Measurements from ENCODE around the gene SORL1. TPM values are rescaled to one million over a fixed set of nuclear protein-coding genes. Genes with fewer than 3 reads are reported as not detected.

Gene SORL1
- total and polyA plus RNA-seq, 2 of the 8 experiments (the other 6 are each of a cell fraction or from before 2014, with no cell fraction given): 38.1 to 65.5 TPM

DNA sequence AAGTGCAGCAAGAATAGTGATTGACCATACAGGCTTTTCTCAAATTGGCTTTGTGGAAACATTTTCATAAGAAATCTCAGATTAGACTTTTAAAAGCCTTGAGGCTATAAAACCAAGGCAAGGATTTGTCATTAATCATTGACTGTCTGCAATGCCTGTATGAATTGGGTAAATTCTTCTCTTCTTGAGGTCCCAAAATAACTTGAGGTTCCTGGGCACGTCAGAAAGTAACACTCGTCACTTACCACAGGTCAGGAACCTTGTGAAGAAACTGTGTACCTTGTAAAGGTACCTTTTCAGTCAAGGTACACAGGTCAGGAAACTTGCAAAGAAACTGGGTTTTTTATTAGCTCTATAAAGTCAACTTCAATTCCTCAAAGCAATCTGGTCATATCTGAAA lies 43.3 kb upstream of the SORL1 start (continued):
- TF ChIP-seq, protein P1, sequence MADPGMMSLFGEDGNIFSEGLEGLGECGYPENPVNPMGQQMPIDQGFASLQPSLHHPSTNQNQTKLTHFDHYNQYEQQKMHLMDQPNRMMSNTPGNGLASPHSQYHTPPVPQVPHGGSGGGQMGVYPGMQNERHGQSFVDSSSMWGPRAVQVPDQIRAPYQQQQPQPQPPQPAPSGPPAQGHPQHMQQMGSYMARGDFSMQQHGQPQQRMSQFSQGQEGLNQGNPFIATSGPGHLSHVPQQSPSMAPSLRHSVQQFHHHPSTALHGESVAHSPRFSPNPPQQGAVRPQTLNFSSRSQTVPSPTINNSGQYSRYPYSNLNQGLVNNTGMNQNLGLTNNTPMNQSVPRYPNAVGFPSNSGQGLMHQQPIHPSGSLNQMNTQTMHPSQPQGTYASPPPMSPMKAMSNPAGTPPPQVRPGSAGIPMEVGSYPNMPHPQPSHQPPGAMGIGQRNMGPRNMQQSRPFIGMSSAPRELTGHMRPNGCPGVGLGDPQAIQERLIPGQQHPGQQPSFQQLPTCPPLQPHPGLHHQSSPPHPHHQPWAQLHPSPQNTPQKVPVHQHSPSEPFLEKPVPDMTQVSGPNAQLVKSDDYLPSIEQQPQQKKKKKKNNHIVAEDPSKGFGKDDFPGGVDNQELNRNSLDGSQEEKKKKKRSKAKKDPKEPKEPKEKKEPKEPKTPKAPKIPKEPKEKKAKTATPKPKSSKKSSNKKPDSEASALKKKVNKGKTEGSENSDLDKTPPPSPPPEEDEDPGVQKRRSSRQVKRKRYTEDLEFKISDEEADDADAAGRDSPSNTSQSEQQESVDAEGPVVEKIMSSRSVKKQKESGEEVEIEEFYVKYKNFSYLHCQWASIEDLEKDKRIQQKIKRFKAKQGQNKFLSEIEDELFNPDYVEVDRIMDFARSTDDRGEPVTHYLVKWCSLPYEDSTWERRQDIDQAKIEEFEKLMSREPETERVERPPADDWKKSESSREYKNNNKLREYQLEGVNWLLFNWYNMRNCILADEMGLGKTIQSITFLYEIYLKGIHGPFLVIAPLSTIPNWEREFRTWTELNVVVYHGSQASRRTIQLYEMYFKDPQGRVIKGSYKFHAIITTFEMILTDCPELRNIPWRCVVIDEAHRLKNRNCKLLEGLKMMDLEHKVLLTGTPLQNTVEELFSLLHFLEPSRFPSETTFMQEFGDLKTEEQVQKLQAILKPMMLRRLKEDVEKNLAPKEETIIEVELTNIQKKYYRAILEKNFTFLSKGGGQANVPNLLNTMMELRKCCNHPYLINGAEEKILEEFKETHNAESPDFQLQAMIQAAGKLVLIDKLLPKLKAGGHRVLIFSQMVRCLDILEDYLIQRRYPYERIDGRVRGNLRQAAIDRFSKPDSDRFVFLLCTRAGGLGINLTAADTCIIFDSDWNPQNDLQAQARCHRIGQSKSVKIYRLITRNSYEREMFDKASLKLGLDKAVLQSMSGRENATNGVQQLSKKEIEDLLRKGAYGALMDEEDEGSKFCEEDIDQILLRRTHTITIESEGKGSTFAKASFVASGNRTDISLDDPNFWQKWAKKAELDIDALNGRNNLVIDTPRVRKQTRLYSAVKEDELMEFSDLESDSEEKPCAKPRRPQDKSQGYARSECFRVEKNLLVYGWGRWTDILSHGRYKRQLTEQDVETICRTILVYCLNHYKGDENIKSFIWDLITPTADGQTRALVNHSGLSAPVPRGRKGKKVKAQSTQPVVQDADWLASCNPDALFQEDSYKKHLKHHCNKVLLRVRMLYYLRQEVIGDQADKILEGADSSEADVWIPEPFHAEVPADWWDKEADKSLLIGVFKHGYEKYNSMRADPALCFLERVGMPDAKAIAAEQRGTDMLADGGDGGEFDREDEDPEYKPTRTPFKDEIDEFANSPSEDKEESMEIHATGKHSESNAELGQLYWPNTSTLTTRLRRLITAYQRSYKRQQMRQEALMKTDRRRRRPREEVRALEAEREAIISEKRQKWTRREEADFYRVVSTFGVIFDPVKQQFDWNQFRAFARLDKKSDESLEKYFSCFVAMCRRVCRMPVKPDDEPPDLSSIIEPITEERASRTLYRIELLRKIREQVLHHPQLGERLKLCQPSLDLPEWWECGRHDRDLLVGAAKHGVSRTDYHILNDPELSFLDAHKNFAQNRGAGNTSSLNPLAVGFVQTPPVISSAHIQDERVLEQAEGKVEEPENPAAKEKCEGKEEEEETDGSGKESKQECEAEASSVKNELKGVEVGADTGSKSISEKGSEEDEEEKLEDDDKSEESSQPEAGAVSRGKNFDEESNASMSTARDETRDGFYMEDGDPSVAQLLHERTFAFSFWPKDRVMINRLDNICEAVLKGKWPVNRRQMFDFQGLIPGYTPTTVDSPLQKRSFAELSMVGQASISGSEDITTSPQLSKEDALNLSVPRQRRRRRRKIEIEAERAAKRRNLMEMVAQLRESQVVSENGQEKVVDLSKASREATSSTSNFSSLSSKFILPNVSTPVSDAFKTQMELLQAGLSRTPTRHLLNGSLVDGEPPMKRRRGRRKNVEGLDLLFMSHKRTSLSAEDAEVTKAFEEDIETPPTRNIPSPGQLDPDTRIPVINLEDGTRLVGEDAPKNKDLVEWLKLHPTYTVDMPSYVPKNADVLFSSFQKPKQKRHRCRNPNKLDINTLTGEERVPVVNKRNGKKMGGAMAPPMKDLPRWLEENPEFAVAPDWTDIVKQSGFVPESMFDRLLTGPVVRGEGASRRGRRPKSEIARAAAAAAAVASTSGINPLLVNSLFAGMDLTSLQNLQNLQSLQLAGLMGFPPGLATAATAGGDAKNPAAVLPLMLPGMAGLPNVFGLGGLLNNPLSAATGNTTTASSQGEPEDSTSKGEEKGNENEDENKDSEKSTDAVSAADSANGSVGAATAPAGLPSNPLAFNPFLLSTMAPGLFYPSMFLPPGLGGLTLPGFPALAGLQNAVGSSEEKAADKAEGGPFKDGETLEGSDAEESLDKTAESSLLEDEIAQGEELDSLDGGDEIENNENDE (IDR thresholded peaks at IDR 0.05; ENCODE audit: insufficient replicate concordance, low read length): no peak
- TF ChIP-seq FOSL1 (IDR thresholded peaks at IDR 0.05; ENCODE audit: insufficient read depth, low read depth, low read length): no peak
- TF ChIP-seq KDM4A (IDR thresholded peaks at IDR 0.05; ENCODE audit: low read depth, low read length, severe bottlenecking): no peak
- no peak for TF ChIP-seq KDM5A (IDR thresholded peaks at IDR 0.05; ENCODE audit: low read length)
- TF ChIP-seq, protein P2, sequence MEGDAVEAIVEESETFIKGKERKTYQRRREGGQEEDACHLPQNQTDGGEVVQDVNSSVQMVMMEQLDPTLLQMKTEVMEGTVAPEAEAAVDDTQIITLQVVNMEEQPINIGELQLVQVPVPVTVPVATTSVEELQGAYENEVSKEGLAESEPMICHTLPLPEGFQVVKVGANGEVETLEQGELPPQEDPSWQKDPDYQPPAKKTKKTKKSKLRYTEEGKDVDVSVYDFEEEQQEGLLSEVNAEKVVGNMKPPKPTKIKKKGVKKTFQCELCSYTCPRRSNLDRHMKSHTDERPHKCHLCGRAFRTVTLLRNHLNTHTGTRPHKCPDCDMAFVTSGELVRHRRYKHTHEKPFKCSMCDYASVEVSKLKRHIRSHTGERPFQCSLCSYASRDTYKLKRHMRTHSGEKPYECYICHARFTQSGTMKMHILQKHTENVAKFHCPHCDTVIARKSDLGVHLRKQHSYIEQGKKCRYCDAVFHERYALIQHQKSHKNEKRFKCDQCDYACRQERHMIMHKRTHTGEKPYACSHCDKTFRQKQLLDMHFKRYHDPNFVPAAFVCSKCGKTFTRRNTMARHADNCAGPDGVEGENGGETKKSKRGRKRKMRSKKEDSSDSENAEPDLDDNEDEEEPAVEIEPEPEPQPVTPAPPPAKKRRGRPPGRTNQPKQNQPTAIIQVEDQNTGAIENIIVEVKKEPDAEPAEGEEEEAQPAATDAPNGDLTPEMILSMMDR (IDR thresholded peaks at IDR 0.05; ENCODE audit: control extremely low read depth in 1 of 3, insufficient read depth in 1 of 3, low read depth in 1 of 3, low read length in 3 of 3): no peak
- no peak for TF ChIP-seq GABPA (IDR thresholded peaks at IDR 0.05; ENCODE audit: borderline replicate concordance, insufficient read depth, low read length)
- TF ChIP-seq KDM1A (IDR thresholded peaks at IDR 0.05; ENCODE audit: borderline replicate concordance, low read length): no peak

All from H1 (cell line).